Mesenchymal stem cell (in vitro differentiated cells and primary cell): ENCODE data around the gene GPRIN3.

ENCODE experiments used
- DNase-seq: peaks from one replicate; pipeline ENCODE4 v3.0.0-alpha.2; 2013
- H2AFZ ChIP-seq: one replicate; pipeline ENCODE4 v1.6.1; 2013; ENCODE audit warnings: low read depth, mild to moderate bottlenecking, control low read depth, inconsistent platforms, low read length, moderate library complexity
- H2AK5ac ChIP-seq: 2 replicates; pipeline ENCODE4 v1.6.1; 2013; ENCODE audit warnings: low read length, moderate library complexity, mild to moderate bottlenecking, inconsistent platforms; ENCODE audit not compliant: severe bottlenecking
- H2BK120ac ChIP-seq: one replicate; pipeline ENCODE4 v1.6.1; 2013; ENCODE audit warnings: low read depth, mild to moderate bottlenecking, inconsistent platforms, low read length, moderate library complexity
- H2BK12ac ChIP-seq, 2 experiments: one replicate each; pipeline ENCODE4 v1.6.1; 2013; ENCODE audit warnings: inconsistent platforms in 2 of 2, low read length in 2 of 2, mild to moderate bottlenecking in 2 of 2, moderate library complexity in 2 of 2, control low read depth in 1 of 2
- H2BK15ac ChIP-seq: one replicate; pipeline ENCODE4 v1.6.1; 2013; ENCODE audit warnings: mild to moderate bottlenecking, low read depth, inconsistent platforms; ENCODE audit not compliant: poor library complexity, severe bottlenecking
- H2BK5ac ChIP-seq: 2 replicates; pipeline ENCODE4 v1.6.1; 2013; ENCODE audit warnings: low read depth, mild to moderate bottlenecking, low read length, control low read depth, inconsistent platforms; ENCODE audit not compliant: poor library complexity, severe bottlenecking
- H3K14ac ChIP-seq, 2 experiments: one replicate each; pipeline ENCODE4 v1.6.1; 2013; ENCODE audit warnings: inconsistent platforms in 2 of 2, low read length in 2 of 2, control low read depth in 1 of 2, mild to moderate bottlenecking in 1 of 2, moderate library complexity in 1 of 2
- H3K18ac ChIP-seq, 2 experiments: one replicate each; pipeline ENCODE4 v1.6.1; 2013; ENCODE audit warnings: inconsistent platforms in 2 of 2, low read length in 2 of 2, control low read depth in 1 of 2, low read depth in 1 of 2, mild to moderate bottlenecking in 1 of 2
- H3K23ac ChIP-seq, 2 experiments: one replicate each; pipeline ENCODE4 v1.6.1; 2013; ENCODE audit warnings: inconsistent platforms in 2 of 2, low read length in 2 of 2, mild to moderate bottlenecking in 2 of 2, moderate library complexity in 2 of 2, control low read depth in 1 of 2
- H3K27ac ChIP-seq: 2 replicates; pipeline ENCODE4 v1.5.1; 2013; ENCODE audit warnings: mild to moderate bottlenecking, moderate library complexity, low read length, control low read depth, inconsistent platforms; ENCODE audit not compliant: poor library complexity, severe bottlenecking
- H3K27me3 ChIP-seq, 2 experiments: 2 replicates each; pipeline versions ENCODE4 v1.6.1 to v1.7.0; 2013; ENCODE audit warnings: low read length in 2 of 2, mild to moderate bottlenecking in 2 of 2, moderate library complexity in 2 of 2, control low read depth in 1 of 2, inconsistent platforms in 1 of 2; ENCODE audit not compliant: control insufficient read depth in 1 of 2, insufficient read depth in 1 of 2
- H3K36me3 ChIP-seq, 2 experiments: 2 replicates each; pipeline versions ENCODE4 v1.6.1 to v1.7.0; 2013; ENCODE audit warnings: low read length in 2 of 2, control low read depth in 1 of 2, inconsistent platforms in 1 of 2, low read depth in 1 of 2, mild to moderate bottlenecking in 1 of 2; ENCODE audit not compliant: insufficient read depth in 2 of 2, control insufficient read depth in 1 of 2
- H3K4ac ChIP-seq, 2 experiments: one replicate each; pipeline ENCODE4 v1.6.1; 2013; ENCODE audit warnings: inconsistent platforms in 2 of 2, low read length in 2 of 2, mild to moderate bottlenecking in 2 of 2, moderate library complexity in 2 of 2, control low read depth in 1 of 2, low read depth in 1 of 2
- H3K4me1 ChIP-seq: 2 replicates; pipeline ENCODE4 v1.6.1; 2013; ENCODE audit warnings: low read depth, low read length, control low read depth; ENCODE audit not compliant: control insufficient read depth, insufficient read depth
- H3K4me2 ChIP-seq: 2 replicates; pipeline ENCODE4 v1.6.1; 2013; ENCODE audit warnings: low read length, mild to moderate bottlenecking, inconsistent platforms; ENCODE audit not compliant: poor library complexity, severe bottlenecking
- H3K4me3 ChIP-seq, 2 experiments: 2 replicates each; pipeline versions ENCODE4 v1.5.1 to v1.7.0; 2013; ENCODE audit warnings: low read length in 2 of 2, mild to moderate bottlenecking in 2 of 2, control low read depth in 1 of 2, low read depth in 1 of 2; ENCODE audit not compliant: insufficient read depth in 1 of 2
- H3K79me1 ChIP-seq: replicated peaks from 2 replicates; pipeline ENCODE4 v1.6.1; 2013; ENCODE audit warnings: mild to moderate bottlenecking, control low read depth, low read length, inconsistent platforms; ENCODE audit not compliant: poor library complexity, severe bottlenecking
- H3K9ac ChIP-seq: 2 replicates; pipeline ENCODE4 v1.7.0; 2013; ENCODE audit warnings: mild to moderate bottlenecking, low read length, moderate library complexity
- H3K9me3 ChIP-seq: 2 replicates; pipeline ENCODE4 v1.7.0; 2013; ENCODE audit warnings: mild to moderate bottlenecking, low read length; ENCODE audit not compliant: control insufficient read depth
- H4K8ac ChIP-seq: one replicate; pipeline ENCODE4 v1.6.1; 2013; ENCODE audit warnings: inconsistent platforms, mild to moderate bottlenecking, low read length, moderate library complexity
- H4K91ac ChIP-seq: one replicate; pipeline ENCODE4 v1.6.1; 2013; ENCODE audit warnings: mild to moderate bottlenecking, low read length, inconsistent platforms
- WGBS: methylation state at CpG from one replicate; pipeline ENCODE4 v1.1.7; 2013; ENCODE audit warnings: mixed read lengths; 5-methylcytosine and 5-hydroxymethylcytosine counted together

GPRIN3 gene

GRCh38 chr4:89316211-89316610 lies 8.6 kb upstream of the GPRIN3 start:
- no peak overlapping the region for H4K8ac ChIP-seq
- peak; percentile 48 for DNase-seq
- H3K9me3 ChIP-seq: no peaks in the 10 kb centered on the region
- H2BK5ac ChIP-seq: no peak overlapping the region
- no peak overlapping the region for H2AFZ ChIP-seq
- H3K4ac ChIP-seq: no peak overlapping the region
- H2AK5ac ChIP-seq: no peak overlapping the region
- H3K23ac ChIP-seq: no peak overlapping the region
- H2BK15ac ChIP-seq: no peak overlapping the region
- no peaks in the 10 kb centered on the region for H3K4me1 ChIP-seq
- no peak overlapping the region for H3K9ac ChIP-seq
- no peak overlapping the region for H3K14ac ChIP-seq
- H4K91ac ChIP-seq: no peak overlapping the region
- no peak overlapping the region for H2BK120ac ChIP-seq
- H2BK12ac ChIP-seq: no peak overlapping the region
- no peak overlapping the region for H3K4me3 ChIP-seq
- H3K27ac ChIP-seq: no peak overlapping the region
- H3K4me2 ChIP-seq: no peak overlapping the region
- WGBS: 60% methylated on average over 1 of the region's 1 CpG
- no peaks in the 10 kb centered on the region for H3K36me3 ChIP-seq
- H3K18ac ChIP-seq: no peak overlapping the region
- no peaks in the 10 kb centered on the region for H3K27me3 ChIP-seq
- H3K79me1 ChIP-seq: no peaks in the 10 kb centered on the region

- Histone ChIP-seq H3K4me3 (no peak overlapping the region), H2AK5ac (no peak overlapping the region), H3K14ac (no peak overlapping the region), H3K27me3 (no peaks in the 10 kb centered on the region), H4K91ac (no peak overlapping the region), H3K36me3 (no peaks in the 10 kb centered on the region), H3K4ac (no peak overlapping the region), H2BK120ac (no peak overlapping the region), H4K8ac (no peak overlapping the region), H3K9me3 (no peaks in the 10 kb centered on the region), H2AFZ (no peak overlapping the region), H3K27ac (no peak overlapping the region), H3K18ac (no peak overlapping the region), H3K79me1 (no peaks in the 10 kb centered on the region), H3K4me2 (no peak overlapping the region), H3K23ac (no peak overlapping the region), H2BK15ac (no peak overlapping the region), H2BK5ac (no peak overlapping the region), H2BK12ac (no peak overlapping the region), H3K9ac (no peak overlapping the region), H3K4me1 (no peaks in the 10 kb centered on the region)
- DNase-seq: no peak
- 98% methylated on average over 2 of the region's 3 CpGs for WGBS
Measured at GRCh38 chr4:89314291-89314690, 6.7 kb upstream of the GPRIN3 start.

GRCh38 chr4:89312066-89312465 lies 4.5 kb upstream of the GPRIN3 start:
- Histone ChIP-seq H3K14ac (no peak overlapping the region), H3K9me3 (no peaks in the 10 kb centered on the region), H4K91ac (no peak overlapping the region), H2BK12ac (no peak overlapping the region), H3K27me3 (peaks cover 0 to 14% of the 10 kb centered on the region in 2 experiments), H3K4me2 (no peak overlapping the region), H3K79me1 (no peaks in the 10 kb centered on the region), H2BK120ac (no peak overlapping the region), H3K27ac (no peak overlapping the region), H3K36me3 (no peaks in the 10 kb centered on the region), H3K23ac (no peak overlapping the region), H2AK5ac (no peak overlapping the region), H2AFZ (no peak overlapping the region), H4K8ac (no peak overlapping the region), H2BK15ac (no peak overlapping the region), H3K4me1 (peaks cover 9% of the 10 kb centered on the region), H2BK5ac (no peak overlapping the region), H3K4me3 (no peak overlapping the region), H3K4ac (no peak overlapping the region), H3K9ac (no peak overlapping the region), H3K18ac (no peak overlapping the region)
- no peak for DNase-seq

GRCh38 chr4:89311433-89311832 lies 3.8 kb upstream of the GPRIN3 start:
- H2AFZ ChIP-seq: no peak overlapping the region
- no peak overlapping the region for H2BK15ac ChIP-seq
- DNase-seq: no peak
- H3K4me2 ChIP-seq: no peak overlapping the region
- no peak overlapping the region for H3K4ac ChIP-seq
- no peak overlapping the region for H4K8ac ChIP-seq
- H2AK5ac ChIP-seq: no peak overlapping the region
- WGBS: 78% methylated on average over 1 of the region's 1 CpG
- H3K23ac ChIP-seq: no peak overlapping the region
- no peaks in the 10 kb centered on the region for H3K9me3 ChIP-seq
- no peak overlapping the region for H2BK5ac ChIP-seq
- H3K79me1 ChIP-seq: no peaks in the 10 kb centered on the region
- peaks cover 9% of the 10 kb centered on the region for H3K4me1 ChIP-seq
- no peak overlapping the region for H3K18ac ChIP-seq
- H2BK12ac ChIP-seq: no peak overlapping the region
- H3K27ac ChIP-seq: no peak overlapping the region
- H3K14ac ChIP-seq: no peak overlapping the region
- peaks cover 0 to 20% of the 10 kb centered on the region in 2 experiments for H3K27me3 ChIP-seq
- H2BK120ac ChIP-seq: no peak overlapping the region
- no peak overlapping the region for H3K9ac ChIP-seq
- H3K36me3 ChIP-seq: no peaks in the 10 kb centered on the region
- H3K4me3 ChIP-seq: no peak overlapping the region
- H4K91ac ChIP-seq: no peak overlapping the region
